HG03521 (cell line): ENCODE measurements around the gene ADH5.
A peak's percentile ranks its signal among the peaks of the same experiment; 100 is the strongest.
"Not testable (repeated sequence)": the region's sequence is repeated elsewhere in the genome, so short reads cannot be mapped to it uniquely, and the experiment has no call there.

Experiments used
- ATAC-seq: cut with Tn5 transposase; IDR thresholded peaks from one replicate; pipeline ENCODE4 v1.9.1; 2021; ENCODE audit warnings: mild to moderate bottlenecking, moderate library complexity; ENCODE audit not compliant: unreplicated experiment

The ADH5 gene

GRCh38 chr4:99088481-99089365, at the start of gene ADH5:
Gene ADH5 (minus strand): TSS chr4:99088788. CDS start chr4:99088700, 88 bp downstream.
- peak; percentile 94 for ATAC-seq

GRCh38 chr4:99136329-99136728, 47.7 kb upstream of the ADH5 start:
- no peak for ATAC-seq

GRCh38 chr4:99135541-99136162, 47.1 kb upstream of the ADH5 start:
- ATAC-seq, result no peak

- no peak for ATAC-seq
These were observed 46.0 kb upstream of the ADH5 start for GRCh38 chr4:99134586-99134985.

- no peak for ATAC-seq
These were observed 42.8 kb upstream of the ADH5 start for GRCh38 chr4:99131378-99131777.

GRCh38 chr4:99126376-99126775, 37.8 kb upstream of the ADH5 start:
- no peak for ATAC-seq

GRCh38 chr4:99121008-99121407, 32.4 kb upstream of the ADH5 start:
- ATAC-seq, result no peak

- ATAC-seq, result no peak
These were observed 31.9 kb upstream of the ADH5 start for GRCh38 chr4:99120501-99120900.

- no peak for ATAC-seq
These were observed 29.5 kb upstream of the ADH5 start for GRCh38 chr4:99117876-99118693.

GRCh38 chr4:99117122-99117841, 28.7 kb upstream of the ADH5 start:
- not testable (repeated sequence) for ATAC-seq

GRCh38 chr4:99109286-99109685, 20.7 kb upstream of the ADH5 start:
- ATAC-seq, result not testable (repeated sequence)

GRCh38 chr4:99104153-99104552, 15.6 kb upstream of the ADH5 start:
- no peak for ATAC-seq

GRCh38 chr4:99103166-99103565, 14.6 kb upstream of the ADH5 start:
- ATAC-seq, result no peak

- no peak for ATAC-seq
These were observed 14.0 kb upstream of the ADH5 start for GRCh38 chr4:99102634-99103033.

- no peak for ATAC-seq
These were observed 12.3 kb upstream of the ADH5 start for GRCh38 chr4:99100876-99101275.

GRCh38 chr4:99099814-99100213, 11.2 kb upstream of the ADH5 start:
- not testable (repeated sequence) for ATAC-seq

- ATAC-seq, result no peak
These were observed 10.7 kb upstream of the ADH5 start for GRCh38 chr4:99099311-99099710.

- not testable (repeated sequence) for ATAC-seq
These were observed 3.3 kb upstream of the ADH5 start for GRCh38 chr4:99091841-99092240.

GRCh38 chr4:99091216-99091575, 2.6 kb upstream of the ADH5 start:
- ATAC-seq, result no peak

GRCh38 chr4:99090481-99091215, 2.1 kb upstream of the ADH5 start:
- ATAC-seq, result no peak
